Measurements from ENCODE around the gene BEST1.

DNA sequence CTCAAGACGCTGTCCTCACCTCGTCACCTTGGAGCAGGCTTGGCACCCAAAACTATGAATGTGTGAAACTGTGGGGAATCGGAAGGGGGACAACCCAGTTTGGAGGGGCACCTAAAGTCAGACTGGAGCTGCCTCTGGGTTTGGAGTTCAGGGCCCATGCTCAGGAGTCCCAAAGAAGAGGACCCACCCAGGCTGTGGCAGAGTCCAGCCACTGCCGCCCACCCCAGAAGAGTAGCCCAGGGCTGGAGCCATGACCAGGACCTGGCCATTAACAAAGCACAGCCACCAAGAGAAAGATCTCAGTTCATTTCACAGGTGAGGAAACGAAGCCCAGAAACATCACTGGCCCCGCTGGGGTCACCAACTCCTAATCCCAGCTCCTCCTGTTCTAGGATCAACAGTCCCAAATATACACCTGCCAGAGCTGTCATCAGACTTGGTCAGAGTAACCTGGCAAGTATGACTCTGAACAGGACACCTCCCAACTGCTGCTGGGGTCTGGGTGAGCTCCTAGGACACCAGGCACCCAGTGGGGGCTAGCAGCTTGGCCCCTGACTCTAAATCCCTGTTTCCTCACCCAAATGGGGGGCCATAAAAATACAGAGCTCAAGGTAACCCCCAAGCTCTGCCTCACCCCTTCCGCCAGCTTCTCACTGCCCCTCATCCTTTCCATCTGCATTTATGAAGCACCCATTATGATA lies 35.5 kb upstream of the BEST1 start:
- TF ChIP-seq POLR2AphosphoS5 (IDR thresholded peaks at IDR 0.05) (no peak), TAF1 (IDR thresholded peaks at IDR 0.05; ENCODE audit: low read depth) (no peak), MXI1 (conservative IDR thresholded peaks at IDR 0.05; ENCODE audit: poor library complexity, severe bottlenecking) (no peak), SMC3 (conservative IDR thresholded peaks at IDR 0.05; ENCODE audit: poor library complexity) (no peak)
- TF ChIP-seq, protein P1, sequence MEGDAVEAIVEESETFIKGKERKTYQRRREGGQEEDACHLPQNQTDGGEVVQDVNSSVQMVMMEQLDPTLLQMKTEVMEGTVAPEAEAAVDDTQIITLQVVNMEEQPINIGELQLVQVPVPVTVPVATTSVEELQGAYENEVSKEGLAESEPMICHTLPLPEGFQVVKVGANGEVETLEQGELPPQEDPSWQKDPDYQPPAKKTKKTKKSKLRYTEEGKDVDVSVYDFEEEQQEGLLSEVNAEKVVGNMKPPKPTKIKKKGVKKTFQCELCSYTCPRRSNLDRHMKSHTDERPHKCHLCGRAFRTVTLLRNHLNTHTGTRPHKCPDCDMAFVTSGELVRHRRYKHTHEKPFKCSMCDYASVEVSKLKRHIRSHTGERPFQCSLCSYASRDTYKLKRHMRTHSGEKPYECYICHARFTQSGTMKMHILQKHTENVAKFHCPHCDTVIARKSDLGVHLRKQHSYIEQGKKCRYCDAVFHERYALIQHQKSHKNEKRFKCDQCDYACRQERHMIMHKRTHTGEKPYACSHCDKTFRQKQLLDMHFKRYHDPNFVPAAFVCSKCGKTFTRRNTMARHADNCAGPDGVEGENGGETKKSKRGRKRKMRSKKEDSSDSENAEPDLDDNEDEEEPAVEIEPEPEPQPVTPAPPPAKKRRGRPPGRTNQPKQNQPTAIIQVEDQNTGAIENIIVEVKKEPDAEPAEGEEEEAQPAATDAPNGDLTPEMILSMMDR (IDR thresholded peaks at IDR 0.05; ENCODE audit: poor library complexity, severe bottlenecking) = no peak
